ENCODE results near the gene CNTN5. TPM values are rescaled to one million over a fixed set of nuclear protein-coding genes. Genes with fewer than 3 reads are reported as not detected.

Gene CNTN5
- total RNA-seq, 1 experiment from 2014 or later, result not detected

DNA sequence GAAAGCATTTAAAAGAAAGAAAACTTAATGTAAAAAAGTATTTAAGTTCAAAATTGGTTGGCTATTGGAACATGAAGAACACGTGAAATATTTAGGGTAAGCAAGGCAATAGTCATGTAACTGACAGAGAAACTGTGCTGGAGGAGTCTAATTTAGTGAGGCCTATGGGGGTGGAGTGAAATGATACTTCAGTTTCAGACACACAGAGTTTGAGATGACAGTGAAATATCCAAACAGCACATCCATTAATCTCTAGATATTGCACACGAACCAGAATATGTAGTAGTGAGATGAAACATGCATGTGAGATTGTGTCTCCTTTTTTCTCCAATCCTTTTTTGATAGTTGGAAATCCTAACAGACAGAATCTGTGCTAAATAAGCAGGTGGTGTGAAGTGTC, 739.0 kb downstream of the CNTN5 start:
- POLR2A ChIA-PET, result no interaction called here
- DNase-seq (ENCODE audit: unreplicated experiment), result no peak
- Mint-ChIP-seq H3K36me3 (ENCODE audit: insufficient read depth, unreplicated experiment) (no peaks in the 10 kb centered on the region), H3K9me3 (ENCODE audit: unreplicated experiment) (no peaks in the 10 kb centered on the region), H3K27me3 (ENCODE audit: insufficient read depth, unreplicated experiment) (peaks cover 54% of the 10 kb centered on the region), H3K4me3 (ENCODE audit: unreplicated experiment) (no peak overlapping the region), H3K4me1 (ENCODE audit: insufficient read depth, unreplicated experiment) (no peaks in the 10 kb centered on the region), H3K27ac (ENCODE audit: low read depth, unreplicated experiment) (no peak overlapping the region)
- TF ChIP-seq, protein P1, sequence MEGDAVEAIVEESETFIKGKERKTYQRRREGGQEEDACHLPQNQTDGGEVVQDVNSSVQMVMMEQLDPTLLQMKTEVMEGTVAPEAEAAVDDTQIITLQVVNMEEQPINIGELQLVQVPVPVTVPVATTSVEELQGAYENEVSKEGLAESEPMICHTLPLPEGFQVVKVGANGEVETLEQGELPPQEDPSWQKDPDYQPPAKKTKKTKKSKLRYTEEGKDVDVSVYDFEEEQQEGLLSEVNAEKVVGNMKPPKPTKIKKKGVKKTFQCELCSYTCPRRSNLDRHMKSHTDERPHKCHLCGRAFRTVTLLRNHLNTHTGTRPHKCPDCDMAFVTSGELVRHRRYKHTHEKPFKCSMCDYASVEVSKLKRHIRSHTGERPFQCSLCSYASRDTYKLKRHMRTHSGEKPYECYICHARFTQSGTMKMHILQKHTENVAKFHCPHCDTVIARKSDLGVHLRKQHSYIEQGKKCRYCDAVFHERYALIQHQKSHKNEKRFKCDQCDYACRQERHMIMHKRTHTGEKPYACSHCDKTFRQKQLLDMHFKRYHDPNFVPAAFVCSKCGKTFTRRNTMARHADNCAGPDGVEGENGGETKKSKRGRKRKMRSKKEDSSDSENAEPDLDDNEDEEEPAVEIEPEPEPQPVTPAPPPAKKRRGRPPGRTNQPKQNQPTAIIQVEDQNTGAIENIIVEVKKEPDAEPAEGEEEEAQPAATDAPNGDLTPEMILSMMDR (IDR thresholded peaks at IDR 0.05; ENCODE audit: unreplicated experiment), result no peak
- no TSS peak for BruUV-seq (replicated peaks)
- CTCF ChIA-PET, result interaction anchor here (0.7 kb wide), 1 partner anchor 611 kb away, joined by 4 read pairs; no protein-coding TSS in a partner anchor
- intact Hi-C loops (cut with micrococcal nuclease), result no loop called here

DNA sequence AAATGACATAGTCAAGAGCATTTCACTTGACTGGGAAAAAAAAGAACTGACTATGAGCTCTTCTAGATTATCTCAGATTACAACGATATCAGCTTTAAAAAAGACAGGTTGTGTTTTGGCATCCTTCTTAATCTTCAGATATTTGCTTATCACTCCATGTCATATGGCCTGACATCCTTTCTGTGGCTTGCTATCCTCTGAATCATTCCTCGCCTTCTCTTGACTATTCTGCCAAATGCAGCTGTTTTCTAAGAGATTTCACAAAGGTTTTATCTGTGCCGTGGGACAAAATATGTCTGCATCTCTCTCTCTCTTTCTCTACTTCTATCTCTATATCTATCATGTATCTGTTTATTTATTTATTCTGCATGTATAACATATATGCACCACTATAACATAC, 746.1 kb downstream of the CNTN5 start:
- no peaks in the 10 kb centered on the region for H3K36me3 Mint-ChIP-seq (ENCODE audit: insufficient read depth, unreplicated experiment)

DNA sequence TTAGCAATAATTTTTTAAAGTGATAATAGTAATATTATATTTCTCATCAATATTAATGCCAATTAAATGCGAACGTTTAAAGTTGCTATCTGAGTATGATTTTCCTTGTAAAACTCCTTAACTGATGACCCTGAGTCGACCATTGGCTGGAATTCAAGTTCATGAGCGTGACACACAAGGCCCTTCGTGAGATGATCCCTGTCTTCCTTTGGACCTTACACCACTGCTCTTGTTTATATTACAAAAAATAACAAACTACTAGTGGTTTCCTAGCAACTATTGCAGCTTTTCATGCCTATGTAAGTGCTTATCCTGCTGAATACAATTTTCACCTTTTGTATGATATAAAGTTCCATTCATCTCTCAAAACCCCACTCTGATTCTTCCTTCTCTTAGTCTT, 752.9 kb downstream of the CNTN5 start:
- Mint-ChIP-seq H3K36me3 (ENCODE audit: insufficient read depth, unreplicated experiment) (no peaks in the 10 kb centered on the region), H3K9me3 (ENCODE audit: unreplicated experiment) (no peaks in the 10 kb centered on the region), H3K4me1 (ENCODE audit: insufficient read depth, unreplicated experiment) (no peaks in the 10 kb centered on the region), H3K27me3 (ENCODE audit: insufficient read depth, unreplicated experiment) (peaks cover 13% of the 10 kb centered on the region), H3K4me3 (ENCODE audit: unreplicated experiment) (no peak overlapping the region), H3K27ac (ENCODE audit: low read depth, unreplicated experiment) (no peak overlapping the region)
- BruUV-seq (replicated peaks), result no TSS peak
- DNase-seq (ENCODE audit: unreplicated experiment), result peak; percentile 19
- intact Hi-C loops (cut with micrococcal nuclease), result no loop called here
- CTCF ChIA-PET, result no interaction called here
- POLR2A ChIA-PET, result no interaction called here
- TF ChIP-seq, protein P1 (IDR thresholded peaks at IDR 0.05; ENCODE audit: unreplicated experiment), result no peak

More for the DNA sequence above, 746.1 kb downstream of the CNTN5 start:
- TF ChIP-seq, protein P1 (IDR thresholded peaks at IDR 0.05; ENCODE audit: unreplicated experiment), result no peak
- no peak overlapping the region for H3K4me3 Mint-ChIP-seq (ENCODE audit: unreplicated experiment)
- no peak for DNase-seq (ENCODE audit: unreplicated experiment)
- H3K4me1 Mint-ChIP-seq (ENCODE audit: insufficient read depth, unreplicated experiment), result no peaks in the 10 kb centered on the region
- intact Hi-C loops (cut with micrococcal nuclease), result no loop called here
- BruUV-seq (replicated peaks), result no TSS peak
- POLR2A ChIA-PET, result no interaction called here
- H3K9me3 Mint-ChIP-seq (ENCODE audit: unreplicated experiment), result no peaks in the 10 kb centered on the region
- H3K27ac Mint-ChIP-seq (ENCODE audit: low read depth, unreplicated experiment), result no peak overlapping the region
- CTCF ChIA-PET, result no interaction called here
- no peaks in the 10 kb centered on the region for H3K27me3 Mint-ChIP-seq (ENCODE audit: insufficient read depth, unreplicated experiment)

DNA sequence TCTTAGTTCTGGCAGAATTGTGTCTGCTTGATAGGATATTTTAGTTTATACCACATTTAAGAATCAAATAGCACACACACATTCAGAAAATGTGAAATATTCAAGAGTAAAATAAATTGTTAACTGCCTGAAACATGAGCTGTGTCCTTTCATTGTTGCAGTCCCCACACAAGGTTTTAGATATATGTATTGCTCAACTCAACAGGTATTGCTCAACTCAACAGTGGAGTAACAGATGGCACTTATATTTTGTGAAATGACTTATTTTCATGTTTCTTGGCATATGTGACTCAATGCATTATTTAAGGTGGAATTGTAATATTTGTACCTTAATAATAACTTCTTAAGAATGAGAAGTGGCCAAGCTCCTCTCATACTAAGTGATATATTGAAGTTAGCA, 760.3 kb downstream of the CNTN5 start:
- Mint-ChIP-seq H3K4me3 (ENCODE audit: unreplicated experiment) (no peak overlapping the region), H3K27me3 (ENCODE audit: insufficient read depth, unreplicated experiment) (peaks cover 14% of the 10 kb centered on the region), H3K9me3 (ENCODE audit: unreplicated experiment) (peaks cover 5% of the 10 kb centered on the region), H3K27ac (ENCODE audit: low read depth, unreplicated experiment) (no peak overlapping the region), H3K4me1 (ENCODE audit: insufficient read depth, unreplicated experiment) (no peaks in the 10 kb centered on the region), H3K36me3 (ENCODE audit: insufficient read depth, unreplicated experiment) (no peaks in the 10 kb centered on the region)
- TF ChIP-seq, protein P1 (IDR thresholded peaks at IDR 0.05; ENCODE audit: unreplicated experiment), result no peak
- ChIA-PET CTCF (no interaction called here), POLR2A (interaction anchor here (0.6 kb wide), 1 partner anchor 262 kb away, joined by 3 read pairs; no protein-coding TSS in a partner anchor)
- intact Hi-C loops (cut with micrococcal nuclease), result no loop called here
- DNase-seq (ENCODE audit: unreplicated experiment), result peak; percentile 29
- BruUV-seq (replicated peaks), result no TSS peak

Measured in MCF 10A (cell line).